Measurements from ENCODE around the gene EPHX1.

EPHX1 gene

GRCh38 chr1:225845571-225846259 lies 35.8 kb downstream of the EPHX1 start:
- no peaks in the 10 kb centered on the region for H3K79me2 ChIP-seq (ENCODE audit: low read length)
- no peaks in the 10 kb centered on the region for H3K9me3 ChIP-seq (ENCODE audit: insufficient read depth, low read length)
- no peak for TF ChIP-seq EZH2phosphoT487 (IDR thresholded peaks at IDR 0.05; ENCODE audit: low read depth)
- TF ChIP-seq CTCF (IDR thresholded peaks at IDR 0.05; ENCODE audit: low read depth, low read length): peak; percentile 89
- no peaks in the 10 kb centered on the region for H4K20me1 ChIP-seq (ENCODE audit: insufficient read depth, low read length)
- peaks cover 46% of the 10 kb centered on the region for H3K4me1 ChIP-seq (ENCODE audit: low read length)
- H3K9ac ChIP-seq (ENCODE audit: low read length): no peak overlapping the region
- H3K27me3 ChIP-seq (ENCODE audit: low read depth, low read length): no peaks in the 10 kb centered on the region
- no peak overlapping the region for H3K27ac ChIP-seq (ENCODE audit: low read length)
- H3K36me3 ChIP-seq (replicated peaks; ENCODE audit: low read depth, low read length): peaks cover 26% of the 10 kb centered on the region
- no peak overlapping the region for H3K4me2 ChIP-seq (ENCODE audit: low read length)
- no peak overlapping the region for H2AFZ ChIP-seq (ENCODE audit: low read depth, low read length)
- H3K4me3 ChIP-seq (ENCODE audit: low read length): no peak overlapping the region

- peak overlapping the region; percentile 94 for H3K27ac ChIP-seq (ENCODE audit: low read length)
These were observed 36.7 kb downstream of the EPHX1 start for GRCh38 chr1:225846331-225847310.

GRCh38 chr1:225847610-225848009 lies 37.7 kb downstream of the EPHX1 start:
- H4K20me1 ChIP-seq (ENCODE audit: insufficient read depth, low read length): no peaks in the 10 kb centered on the region
- H3K4me3 ChIP-seq (ENCODE audit: low read length): peak overlapping the region; percentile 20
- peaks cover 62% of the 10 kb centered on the region for H3K4me1 ChIP-seq (ENCODE audit: low read length)
- H3K27me3 ChIP-seq (ENCODE audit: low read depth, low read length): no peaks in the 10 kb centered on the region
- peaks cover 37% of the 10 kb centered on the region for H3K36me3 ChIP-seq (replicated peaks; ENCODE audit: low read depth, low read length)
- no peak for TF ChIP-seq EZH2phosphoT487 (IDR thresholded peaks at IDR 0.05; ENCODE audit: low read depth)
- H3K79me2 ChIP-seq (ENCODE audit: low read length): no peaks in the 10 kb centered on the region
- no peak overlapping the region for H2AFZ ChIP-seq (ENCODE audit: low read depth, low read length)
- H3K27ac ChIP-seq (ENCODE audit: low read length): peak overlapping the region; percentile 94
- peak overlapping the region; percentile 70 for H3K4me2 ChIP-seq (ENCODE audit: low read length)
- H3K9ac ChIP-seq (ENCODE audit: low read length): peak overlapping the region; percentile 58
- no peaks in the 10 kb centered on the region for H3K9me3 ChIP-seq (ENCODE audit: insufficient read depth, low read length)

More at GRCh38 chr1:225846331-225847310, 36.7 kb downstream of the EPHX1 start:
- Histone ChIP-seq H3K9ac (ENCODE audit: low read length) (peak overlapping the region; percentile 58), H3K36me3 (replicated peaks; ENCODE audit: low read depth, low read length) (peaks cover 32% of the 10 kb centered on the region), H4K20me1 (ENCODE audit: insufficient read depth, low read length) (no peaks in the 10 kb centered on the region), H3K4me3 (ENCODE audit: low read length) (no peak overlapping the region), H3K79me2 (ENCODE audit: low read length) (no peaks in the 10 kb centered on the region), H3K27me3 (ENCODE audit: low read depth, low read length) (no peaks in the 10 kb centered on the region), H3K4me1 (ENCODE audit: low read length) (peaks cover 52% of the 10 kb centered on the region), H2AFZ (ENCODE audit: low read depth, low read length) (no peak overlapping the region), H3K4me2 (ENCODE audit: low read length) (peak overlapping the region; percentile 70), H3K9me3 (ENCODE audit: insufficient read depth, low read length) (no peaks in the 10 kb centered on the region)
- TF ChIP-seq CTCF (IDR thresholded peaks at IDR 0.05; ENCODE audit: low read depth, low read length) (no peak), EZH2phosphoT487 (IDR thresholded peaks at IDR 0.05; ENCODE audit: low read depth) (no peak)

GRCh38 chr1:225848030-225848955 lies 38.4 kb downstream of the EPHX1 start:
- H3K27ac ChIP-seq (ENCODE audit: low read length): peak overlapping the region; percentile 94
- no peaks in the 10 kb centered on the region for H4K20me1 ChIP-seq (ENCODE audit: insufficient read depth, low read length)
- H3K9me3 ChIP-seq (ENCODE audit: insufficient read depth, low read length): no peaks in the 10 kb centered on the region
- H3K79me2 ChIP-seq (ENCODE audit: low read length): no peaks in the 10 kb centered on the region
- H3K4me2 ChIP-seq (ENCODE audit: low read length): peak overlapping the region; percentile 70
- TF ChIP-seq CTCF (IDR thresholded peaks at IDR 0.05; ENCODE audit: low read depth, low read length) (no peak), EZH2phosphoT487 (IDR thresholded peaks at IDR 0.05; ENCODE audit: low read depth) (no peak)
- H3K4me1 ChIP-seq (ENCODE audit: low read length): peaks cover 69% of the 10 kb centered on the region
- H3K36me3 ChIP-seq (replicated peaks; ENCODE audit: low read depth, low read length): peaks cover 44% of the 10 kb centered on the region
- peak overlapping the region; percentile 5; the same call in 1 of the 2 replicates for H2AFZ ChIP-seq (ENCODE audit: low read depth, low read length)
- H3K4me3 ChIP-seq (ENCODE audit: low read length): peak overlapping the region; percentile 43
- peak overlapping the region; percentile 62 for H3K9ac ChIP-seq (ENCODE audit: low read length)
- no peaks in the 10 kb centered on the region for H3K27me3 ChIP-seq (ENCODE audit: low read depth, low read length)

All from OCI-LY3 (cell line).